Fibroblast of mammary gland (primary cell): ENCODE results near the gene BPIFB4.

Experiments
- DNase-seq: peaks from one replicate; pipeline ENCODE4 v3.0.0-alpha.2; 2010; ENCODE audit warnings: low read depth
- H3K4me3 ChIP-seq: 2 replicates; pipeline ENCODE4 v1.5.1; 2011; ENCODE audit warnings: low read depth, mild to moderate bottlenecking, low read length, moderate library complexity; ENCODE audit not compliant: control insufficient read depth
- CTCF ChIP-seq: conservative IDR thresholded peaks from 2 replicates; pipeline ENCODE4 v1.5.1; 2011; ENCODE audit warnings: low read depth, low read length, inconsistent platforms; ENCODE audit not compliant: control insufficient read depth, insufficient read depth

Gene BPIFB4

GRCh38 chr20:33158637-33159385, 79.4 kb downstream of the BPIFB4 start:
- H3K4me3 ChIP-seq = no peak overlapping the region
- no peak for DNase-seq
- no peak for TF ChIP-seq CTCF

- H3K4me3 ChIP-seq = no peak overlapping the region
- DNase-seq = no peak
- TF ChIP-seq CTCF = no peak
Observed at GRCh38 chr20:33159713-33160112, 80.3 kb downstream of the BPIFB4 start.

DNA sequence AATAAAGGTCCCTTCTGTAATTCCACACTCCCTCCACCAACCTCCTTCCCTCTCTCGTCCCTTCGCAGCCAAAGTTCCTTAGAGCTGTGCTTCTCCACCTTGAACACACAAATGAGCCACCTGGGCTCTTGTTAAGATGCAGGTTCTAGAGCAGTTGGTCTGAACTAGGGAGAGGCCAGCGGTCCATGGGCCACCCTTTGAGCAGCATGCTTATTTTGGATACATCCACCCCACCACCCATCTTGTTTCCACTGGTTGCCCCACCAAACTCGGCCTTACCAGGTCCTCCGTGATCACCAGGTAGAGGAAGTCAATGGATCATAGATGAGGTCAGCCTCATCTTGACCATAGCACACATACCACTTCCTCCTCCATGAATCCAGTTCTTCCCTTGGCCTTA, 81.2 kb downstream of the BPIFB4 start:
- DNase-seq = no peak
- no peak for TF ChIP-seq CTCF
- no peak overlapping the region for H3K4me3 ChIP-seq
